Measurements from ENCODE around the gene P2RY2.
"Not testable (repeated sequence)": the region's sequence is repeated elsewhere in the genome, so short reads cannot be mapped to it uniquely, and the experiment has no call there.

GRCh38 chr11:73232487-73232886, 14.4 kb downstream of the P2RY2 start:
- TF ChIP-seq CTCF (conservative IDR thresholded peaks at IDR 0.05; ENCODE audit: low read length); EZH2phosphoT487 (IDR thresholded peaks at IDR 0.05; ENCODE audit: borderline replicate concordance, low read depth, low read length): not testable (repeated sequence)

Measured in OCI-LY7 (cell line).